GM23248 (cell line): ENCODE measurements around the gene RIMS1.

Experiments
- EZH2 ChIP-seq: fragments of 200-600 bp; sonication (generic); IDR thresholded peaks from 2 replicates; pipeline ENCODE4 v1.6.1; 2018; ENCODE audit warnings: antibody characterized with exemption, mild to moderate bottlenecking; ENCODE audit not compliant: insufficient read depth, poor library complexity, severe bottlenecking
- EZH2phosphoT487 ChIP-seq: fragments of 200-600 bp; sonication (generic); IDR thresholded peaks from 2 replicates; pipeline ENCODE4 v1.6.1; 2018; ENCODE audit warnings: antibody characterized with exemption, moderate library complexity, mild to moderate bottlenecking, low read depth; ENCODE audit not compliant: insufficient read depth

GRCh38 chr6:72422171-72422570 lies 535.8 kb downstream of the RIMS1 start:
- no peak for TF ChIP-seq EZH2
- no peak for TF ChIP-seq EZH2phosphoT487
